K562 (cell line): Measurements from ENCODE around the gene TARS1. TPM values are rescaled to one million over a fixed set of nuclear protein-coding genes. Genes with fewer than 3 reads are reported as not detected.

Experiments used
- ATAC-seq: fragments of 200-7000 bp; cut with Tn5 transposase; 3 replicates; pipeline ENCODE4 v1.9.1; 2020; ENCODE audit warnings: moderate library complexity
- BruUV-seq: library from RNA; stranded (reverse); fragments of 400-500 nt; replicated peaks from 2 replicates; lab custom pipeline; 2021; lab: Mats Ljungman, UMichigan
- CTCF ChIA-PET: fragments of 300-600 bp; formaldehyde crosslinking; extraction: SDS; loops from one replicate; lab custom pipeline; 2021; ENCODE audit warnings: low intra/inter-chr PET ratio; lab: Yijun Ruan, JAX
- POLR2A ChIA-PET: fragments of 300-600, 350-650 bp; sonication (Branson Sonifier 250); formaldehyde crosslinking; extraction: SDS; loops from one replicate; lab custom pipeline; 2021; ENCODE audit warnings: antibody characterized with exemption, inconsistent platforms; lab: Yijun Ruan, JAX
- DNase-seq, 4 experiments: peaks; one replicate each; pipeline versions ENCODE4 v3.0.0 to v3.0.0-alpha.2; 2011 to 2018; ENCODE audit warnings: low spot score in 3 of 4, mixed read lengths in 3 of 4; ENCODE audit errors: extremely low read depth in 1 of 4
- FAIRE-seq: peaks from 2 replicates; lab custom pipeline; 2011; peaks lifted over from hg19 to GRCh38; lab: Jason Lieb, UNC
- H2AFZ ChIP-seq: 2 replicates; pipeline ENCODE4 v1.6.0; 2011; ENCODE audit warnings: low read depth, low read length, control low read depth, inconsistent platforms
- H3K27ac ChIP-seq: fragments of 200-600 bp; 3 replicates; pipeline ENCODE4 v1.8.0; 2011; ENCODE audit warnings: low read depth, mild to moderate bottlenecking, control low read depth, inconsistent platforms, low read length, moderate library complexity, mixed read lengths; ENCODE audit errors: extremely low read depth
- H3K27me3 ChIP-seq, 2 experiments: fragments of 300-600 bp in 1 of 2; 2 replicates in 1 of 2; 3 replicates in 1 of 2; pipeline versions ENCODE4 v1.6.0 to v1.8.0; 2011; ENCODE audit warnings: inconsistent platforms in 2 of 2, low read length in 2 of 2, mild to moderate bottlenecking in 1 of 2, mixed read lengths in 1 of 2, moderate library complexity in 1 of 2; ENCODE audit not compliant: control insufficient read depth in 2 of 2, insufficient read depth in 2 of 2
- H3K36me3 ChIP-seq: fragments of 300-600 bp; 3 replicates; pipeline ENCODE4 v1.8.0; 2011; ENCODE audit warnings: mild to moderate bottlenecking, low read length, inconsistent platforms; ENCODE audit not compliant: control insufficient read depth, insufficient read depth
- H3K4me1 ChIP-seq, 2 experiments: fragments of 200-600 bp in 1 of 2; replicated peaks in 1 of 2; 2 replicates in 1 of 2; 3 replicates in 1 of 2; pipeline versions ENCODE4 v1.5.1 to v1.8.0; 2011; ENCODE audit warnings: inconsistent platforms in 2 of 2, low read length in 2 of 2, mild to moderate bottlenecking in 1 of 2, mixed read lengths in 1 of 2, moderate library complexity in 1 of 2; ENCODE audit not compliant: control insufficient read depth in 2 of 2, insufficient read depth in 2 of 2
- H3K4me2 ChIP-seq: 2 replicates; pipeline ENCODE4 v1.6.1; 2011; ENCODE audit warnings: low read length, control low read depth, inconsistent platforms, mixed read lengths; ENCODE audit not compliant: insufficient read depth
- H3K4me3 ChIP-seq: fragments of 200-600 bp; sonication (generic), shearing (Covaris generic); 2 replicates; pipeline ENCODE4 v1.5.1; 2016; ENCODE audit warnings: control low read depth, inconsistent platforms
- H3K79me2 ChIP-seq: fragments of 200-600 bp; 3 replicates; pipeline ENCODE4 v1.8.0; 2011; ENCODE audit warnings: low read length, inconsistent platforms; ENCODE audit not compliant: control insufficient read depth, insufficient read depth
- H3K9ac ChIP-seq, 2 experiments: 2 replicates each; pipeline versions ENCODE4 v1.6.0 to v1.6.1; 2011; ENCODE audit warnings: low read depth in 2 of 2, low read length in 2 of 2, control low read depth in 1 of 2, inconsistent platforms in 1 of 2, mild to moderate bottlenecking in 1 of 2, mixed read lengths in 1 of 2; ENCODE audit not compliant: insufficient read depth in 1 of 2
- H3K9me1 ChIP-seq: one replicate; pipeline ENCODE4 v1.6.0; 2011; ENCODE audit warnings: inconsistent platforms, mild to moderate bottlenecking, low read length, moderate library complexity; ENCODE audit not compliant: control insufficient read depth, insufficient read depth
- H3K9me3 ChIP-seq: replicated peaks from 2 replicates; pipeline ENCODE4 v1.5.1; 2011; ENCODE audit warnings: low read depth, low read length, inconsistent platforms; ENCODE audit not compliant: control insufficient read depth, insufficient read depth
- H4K20me1 ChIP-seq: replicated peaks from 2 replicates; pipeline ENCODE4 v1.6.1; 2011; ENCODE audit warnings: low read length, inconsistent platforms, mixed read lengths; ENCODE audit not compliant: control insufficient read depth, insufficient read depth
- CBFA2T2 ChIP-seq: fragments of 450-650 bp; conservative IDR thresholded peaks from 2 replicates; pipeline ENCODE4 v1.6.1; 2017; ENCODE audit warnings: mild to moderate bottlenecking
- DIDO1 ChIP-seq: fragments of 450-650 bp; IDR thresholded peaks from 2 replicates; pipeline ENCODE4 v1.6.1; 2016; ENCODE audit warnings: low read depth, missing biosample characterization, missing genetic modification characterization
- E2F1 ChIP-seq: sonication (generic); formaldehyde crosslinking; IDR thresholded peaks from 2 replicates; pipeline ENCODE4 v1.8.1; 2023; ENCODE audit warnings: mild to moderate bottlenecking, missing genetic modification reagents, moderate library complexity
- FOXK1 ChIP-seq: sonication (generic); formaldehyde crosslinking; IDR thresholded peaks from 2 replicates; pipeline ENCODE4 v1.8.0; 2022; ENCODE audit warnings: missing genetic modification reagents, mild to moderate bottlenecking, borderline replicate concordance
- GTF2A2 ChIP-seq: IDR thresholded peaks from 2 replicates; pipeline ENCODE4 v1.6.1; 2016; ENCODE audit warnings: mild to moderate bottlenecking, missing genetic modification characterization, missing compliant biosample characterization
- KDM5B ChIP-seq: fragments of 200-600 bp; sonication (generic); IDR thresholded peaks from 2 replicates; pipeline ENCODE4 v1.6.1; 2012; ENCODE audit warnings: low read depth, mild to moderate bottlenecking, moderate library complexity, low read length, control low read depth, inconsistent platforms; ENCODE audit not compliant: insufficient replicate concordance
- MAFK ChIP-seq: IDR thresholded peaks from 2 replicates; pipeline ENCODE4 v1.6.1; 2011; ENCODE audit warnings: low read length, improper control_type of control experiment
- NKRF ChIP-seq: fragments of 450-650 bp; IDR thresholded peaks from 2 replicates; pipeline ENCODE4 v1.6.1; 2016; ENCODE audit warnings: borderline replicate concordance
- NUFIP1 ChIP-seq: fragments of 450-650 bp; IDR thresholded peaks from 2 replicates; pipeline ENCODE4 v1.6.1; 2018; ENCODE audit not compliant: partially characterized antibody
- PHF8 ChIP-seq: fragments of 200-600 bp; sonication (generic); IDR thresholded peaks from 2 replicates; pipeline ENCODE4 v1.6.1; 2012; ENCODE audit warnings: mixed run types, mild to moderate bottlenecking, inconsistent platforms, low read length, moderate library complexity, borderline replicate concordance
- PKNOX1 ChIP-seq: fragments of 450-650 bp; IDR thresholded peaks from 2 replicates; pipeline ENCODE4 v1.6.1; 2016
- PPARD ChIP-seq: fragments of 250-450 bp; sonication (Bioruptor Pico); IDR thresholded peaks from 2 replicates; pipeline ENCODE4 v1.8.0; 2022; ENCODE audit warnings: inconsistent platforms, mild to moderate bottlenecking, moderate library complexity
- PREB ChIP-seq: sonication (generic); formaldehyde crosslinking; IDR thresholded peaks from 2 replicates; pipeline ENCODE4 v1.8.1; 2023; ENCODE audit warnings: mild to moderate bottlenecking, missing genetic modification reagents
- SMARCC2 ChIP-seq: fragments of 450-650 bp; IDR thresholded peaks from 2 replicates; pipeline ENCODE4 v1.6.1; 2017; ENCODE audit warnings: antibody characterized with exemption, moderate library complexity, mild to moderate bottlenecking, low read depth
- SNIP1 ChIP-seq: fragments of 450-650 bp; IDR thresholded peaks from 2 replicates; pipeline ENCODE4 v1.7.1; 2017; ENCODE audit warnings: low read depth, mild to moderate bottlenecking
- SRSF1 ChIP-seq: fragments of 200-400 bp; formaldehyde crosslinking; IDR thresholded peaks from 2 replicates; pipeline ENCODE4 v1.6.1; 2017; ENCODE audit warnings: mild to moderate bottlenecking, low read depth, low read length, moderate library complexity
- TCF7L2 ChIP-seq: fragments of 150-350 bp; IDR thresholded peaks from 2 replicates; pipeline ENCODE4 v1.6.1; 2016; ENCODE audit warnings: low read depth, mild to moderate bottlenecking, low read length, moderate library complexity
- WGBS: fragments of 100-300 bp; shearing (Covaris generic); methylation state at CpG from one replicate; pipeline ENCODE4 v1.1.6; 2016; ENCODE audit warnings: low coverage, mixed read lengths; ENCODE audit not compliant: insufficient coverage; ENCODE audit errors: missing lambda C conversion rate; 5-methylcytosine and 5-hydroxymethylcytosine counted together
- in situ Hi-C: fragments of 300-500 bp; cut with MboI; formaldehyde crosslinking; loops from 4 replicates; pipeline ENCODE4 v1.15.0; 2018; ENCODE audit warnings: inconsistent platforms, mixed read lengths
- intact Hi-C: fragments of 100-400 bp; cut with micrococcal nuclease; formaldehyde crosslinking; loops from 2 replicates; pipeline ENCODE4 v1.14.2; 2022
- polyA plus RNA-seq, 8 experiments: library from polyadenylated mRNA; depleted of rRNA in 4 of 8; stranded (reverse) in 5 of 8; unstranded in 3 of 8; fragments of >200 nt; fragmentation: Nextera tagmentation in 2 of 8; fragmentation: Illumina TruSeq in 1 of 8; extraction: Ambion mirVana in 2 of 8; extraction: Trizol in 1 of 8; gene quantifications; 2 replicates each; pipeline versions ENCODE4 v1.2.1 to v1.2.3, GENCODE V29; 2011 to 2014; ENCODE audit warnings: inconsistent platforms in 1 of 8, missing spikeins in 1 of 8
- total RNA-seq, 7 experiments: library from RNA; depleted of rRNA in 6 of 7; stranded (reverse); fragments of >200 nt in 6 of 7; fragmentation: Illumina TruSeq in 2 of 7; extraction: Trizol in 2 of 7; gene quantifications; 2 replicates each; pipeline versions ENCODE4 v1.2.1 to v1.2.3, GENCODE V29; 2011 to 2021; ENCODE audit warnings: low replicate concordance in 1 of 7

Gene TARS1
- total and polyA plus RNA-seq, 9 of the 15 experiments (the other 6 are each of a cell fraction or from before 2014, with no cell fraction given), result 263 to 518 (median 439) TPM

- H3K27ac ChIP-seq, result peak overlapping the region; percentile 99
- H3K36me3 ChIP-seq, result peaks cover 20% of the 10 kb centered on the region
- no peak for FAIRE-seq
- TSS peak; percentile 72 for BruUV-seq
- peaks cover 5% of the 10 kb centered on the region for H3K9me1 ChIP-seq
- peaks cover 6% of the 10 kb centered on the region in 2 experiments; a peak in 4 of 5 replicates for H3K4me1 ChIP-seq
- WGBS, result under 1% methylated on average over 18 of the region's 18 CpGs
- H3K4me3 ChIP-seq, result peak overlapping the region; percentile 94
- no peak for ATAC-seq
- no peaks in the 10 kb centered on the region for H3K9me3 ChIP-seq
- DNase-seq, result peak in 1 of 4 experiments; percentile 30
- peaks cover 61% of the 10 kb centered on the region for H3K79me2 ChIP-seq
- intact Hi-C loops, result loop anchor here (2.0 to 10.0 kb wide), 4 partner anchors 35 to 1025 kb away; no protein-coding TSS in a partner anchor
- peaks cover 14% of the 10 kb centered on the region for H4K20me1 ChIP-seq
- CTCF ChIA-PET, result no interaction called here
- peak overlapping the region; percentile 90 for H3K4me2 ChIP-seq
- H3K9ac ChIP-seq, result peak overlapping the region; percentile 97 to 99
- H2AFZ ChIP-seq, result peak overlapping the region; percentile 86
- H3K27me3 ChIP-seq, result no peaks in the 10 kb centered on the region
- in situ Hi-C loops, result loop anchor here (5.0 to 25.0 kb wide), 2 partner anchors 482 to 1022 kb away; no protein-coding TSS in a partner anchor
- POLR2A ChIA-PET, result interaction anchor here (0.6 to 2.8 kb wide), 9 partner anchors 11 to 1213 kb away, joined by 3 to 10 read pairs (median 3); no protein-coding TSS in a partner anchor
- TF ChIP-seq PHF8 (no peak), MAFK (no peak), E2F1 (no peak), DIDO1 (tag) (0 out of 2 replicates have a peak, but pooled peaks have one; percentile 62), FOXK1 (CRISPR knock-in tag) (0 out of 2 replicates have a peak, but pooled peaks have one; percentile 17), KDM5B (peak; percentile 3), SMARCC2 (peak; percentile 31; the same call in 1 of the 2 replicates), PREB (CRISPR knock-in tag) (0 out of 2 replicates have a peak, but pooled peaks have one; percentile 71), PKNOX1 (no peak), TCF7L2 (no peak), SNIP1 (no peak), CBFA2T2 (no peak), SRSF1 (no peak), NUFIP1 (peak; percentile 7), PPARD (CRISPR knock-in tag) (no peak), GTF2A2 (tag) (no peak), NKRF (0 out of 2 replicates have a peak, but pooled peaks have one; percentile 26)
Measured at GRCh38 chr5:33439905-33440481, 772 bp upstream of the TARS1 start.
